ENCODE results near the gene CFHR1.

- TF ChIP-seq, protein P1, sequence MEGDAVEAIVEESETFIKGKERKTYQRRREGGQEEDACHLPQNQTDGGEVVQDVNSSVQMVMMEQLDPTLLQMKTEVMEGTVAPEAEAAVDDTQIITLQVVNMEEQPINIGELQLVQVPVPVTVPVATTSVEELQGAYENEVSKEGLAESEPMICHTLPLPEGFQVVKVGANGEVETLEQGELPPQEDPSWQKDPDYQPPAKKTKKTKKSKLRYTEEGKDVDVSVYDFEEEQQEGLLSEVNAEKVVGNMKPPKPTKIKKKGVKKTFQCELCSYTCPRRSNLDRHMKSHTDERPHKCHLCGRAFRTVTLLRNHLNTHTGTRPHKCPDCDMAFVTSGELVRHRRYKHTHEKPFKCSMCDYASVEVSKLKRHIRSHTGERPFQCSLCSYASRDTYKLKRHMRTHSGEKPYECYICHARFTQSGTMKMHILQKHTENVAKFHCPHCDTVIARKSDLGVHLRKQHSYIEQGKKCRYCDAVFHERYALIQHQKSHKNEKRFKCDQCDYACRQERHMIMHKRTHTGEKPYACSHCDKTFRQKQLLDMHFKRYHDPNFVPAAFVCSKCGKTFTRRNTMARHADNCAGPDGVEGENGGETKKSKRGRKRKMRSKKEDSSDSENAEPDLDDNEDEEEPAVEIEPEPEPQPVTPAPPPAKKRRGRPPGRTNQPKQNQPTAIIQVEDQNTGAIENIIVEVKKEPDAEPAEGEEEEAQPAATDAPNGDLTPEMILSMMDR (IDR thresholded peaks at IDR 0.05; ENCODE audit: insufficient read depth, low read depth, low read length), result no peak
- no peak for TF ChIP-seq EZH2 (IDR thresholded peaks at IDR 0.05; ENCODE audit: insufficient read depth, low read length)
These were observed 40.9 kb downstream of the CFHR1 start for GRCh38 chr1:196860323-196860884.

All from astrocyte (in vitro differentiated cells and primary cell).